ENCODE results near the gene GPD1L. TPM values are rescaled to one million over a fixed set of nuclear protein-coding genes. Genes with fewer than 3 reads are reported as not detected.
"Not testable (repeated sequence)": the region's sequence is repeated elsewhere in the genome, so short reads cannot be mapped to it uniquely, and the experiment has no call there.

Gene GPD1L
- polyA plus RNA-seq (2013, experiment 1 of 2) = 1.7 TPM
- 1.8 TPM for polyA plus RNA-seq (2013, experiment 2 of 2)

- peak; percentile 89 for DNase-seq (ENCODE audit: low spot score)
- peak within 1 kb of the TSS; percentile 0 for H2BK5ac ChIP-seq (ENCODE audit: low read length)
- H4K91ac ChIP-seq (ENCODE audit: low read depth, low read length, poor library complexity) = no peak within 1 kb of the TSS
- peak within 1 kb of the TSS; percentile 75 for H2BK120ac ChIP-seq (ENCODE audit: low read depth, low read length)
- peak within 1 kb of the TSS; percentile 94 for H3K4me2 ChIP-seq (ENCODE audit: insufficient read depth, low read length, poor library complexity, severe bottlenecking)
- H2AFZ ChIP-seq (ENCODE audit: low read length) = peak within 1 kb of the TSS; percentile 99
- peak within 1 kb of the TSS; percentile 90 for H3K9ac ChIP-seq (ENCODE audit: low read depth, low read length, poor library complexity)
- H3K23ac ChIP-seq (ENCODE audit: low read depth, low read length, poor library complexity) = peak within 1 kb of the TSS; percentile 82
- peaks cover 3 to 7% of the 10 kb centered on the region in 2 donors for H3K9me3 ChIP-seq (replicated peaks in 1 of 2; ENCODE audit: control insufficient read depth in 2 of 2, insufficient read depth in 1 of 2, low read depth in 1 of 2, low read length in 2 of 2)
- peaks cover 3% of the 10 kb centered on the region in 2 donors for H3K4me1 ChIP-seq (ENCODE audit: control insufficient read depth in 2 of 2, insufficient read depth in 1 of 2, low read depth in 1 of 2, low read length in 2 of 2)
- peak within 1 kb of the TSS; percentile 47 for H2AK5ac ChIP-seq (ENCODE audit: low read depth, low read length)
- no CpG with 5 or more reads among the region's 78 CpGs for WGBS, 2 donors (ENCODE audit: extremely low coverage in 2 of 2, insufficient read length in 2 of 2, insufficient replicate concordance in 1 of 2)
- H3K18ac ChIP-seq (ENCODE audit: low read length) = peak within 1 kb of the TSS; percentile 94
- no peak within 1 kb of the TSS for H3K4ac ChIP-seq (ENCODE audit: low read length)
- H2BK12ac ChIP-seq (ENCODE audit: low read length) = peak within 1 kb of the TSS; percentile 97
- H3K27ac ChIP-seq (replicated peaks; ENCODE audit: low read length) = no peak within 1 kb of the TSS
- peak within 1 kb of the TSS; percentile 97 for H4K8ac ChIP-seq (ENCODE audit: low read depth, low read length)
- no peaks in the 10 kb centered on the region for H3K36me3 ChIP-seq (replicated peaks in 1 of 2; ENCODE audit: control insufficient read depth in 2 of 2, insufficient read depth in 2 of 2, low read length in 2 of 2)
- H3K14ac ChIP-seq (ENCODE audit: low read length) = peak within 1 kb of the TSS; percentile 58
- no peak within 1 kb of the TSS for H2BK15ac ChIP-seq (ENCODE audit: low read length)
- H3K79me1 ChIP-seq (ENCODE audit: low read depth, low read length) = no peaks in the 10 kb centered on the region
- H3K27me3 ChIP-seq (ENCODE audit: control insufficient read depth in 3 of 3, insufficient read depth in 3 of 3, low read depth in 1 of 3, low read length in 3 of 3) = peaks cover 0 to 29% (median 15%) of the 10 kb centered on the region in 3 experiments
- peak within 1 kb of the TSS; percentile 61 to 91 for H3K4me3 ChIP-seq (ENCODE audit: low read length in 2 of 2)
These were observed at the start of gene GPD1L for GRCh38 chr3:32106132-32106928. TSS of gene GPD1L (plus strand) at chr3:32106620. CDS start at chr3:32106712, 92 bp downstream.

GRCh38 chr3:32058465-32058864 is 48.0 kb upstream of the GPD1L start:
- not testable (repeated sequence) for H3K4me2 ChIP-seq (ENCODE audit: insufficient read depth, low read length, poor library complexity, severe bottlenecking); H2AFZ ChIP-seq (ENCODE audit: low read length); H2BK120ac ChIP-seq (ENCODE audit: low read depth, low read length); H4K8ac ChIP-seq (ENCODE audit: low read depth, low read length); H3K4ac ChIP-seq (ENCODE audit: low read length); H2BK12ac ChIP-seq (ENCODE audit: low read length); H3K4me1 ChIP-seq (ENCODE audit: control insufficient read depth in 2 of 2, insufficient read depth in 1 of 2, low read depth in 1 of 2, low read length in 2 of 2); H4K91ac ChIP-seq (ENCODE audit: low read depth, low read length, poor library complexity); H3K4me3 ChIP-seq (ENCODE audit: low read length in 2 of 2); H3K79me1 ChIP-seq (ENCODE audit: low read depth, low read length); H3K23ac ChIP-seq (ENCODE audit: low read depth, low read length, poor library complexity); H3K27me3 ChIP-seq (ENCODE audit: control insufficient read depth in 3 of 3, insufficient read depth in 3 of 3, low read depth in 1 of 3, low read length in 3 of 3); DNase-seq (ENCODE audit: low spot score); H2BK5ac ChIP-seq (ENCODE audit: low read length); H3K18ac ChIP-seq (ENCODE audit: low read length); H3K9me3 ChIP-seq (replicated peaks in 1 of 2; ENCODE audit: control insufficient read depth in 2 of 2, insufficient read depth in 1 of 2, low read depth in 1 of 2, low read length in 2 of 2); H3K14ac ChIP-seq (ENCODE audit: low read length); H3K27ac ChIP-seq (replicated peaks; ENCODE audit: low read length); H3K9ac ChIP-seq (ENCODE audit: low read depth, low read length, poor library complexity); H3K36me3 ChIP-seq (replicated peaks in 1 of 2; ENCODE audit: control insufficient read depth in 2 of 2, insufficient read depth in 2 of 2, low read length in 2 of 2); H2BK15ac ChIP-seq (ENCODE audit: low read length); H2AK5ac ChIP-seq (ENCODE audit: low read depth, low read length)
- no CpG with 5 or more reads among the region's 4 CpGs for WGBS, 2 donors (ENCODE audit: extremely low coverage in 2 of 2, insufficient read length in 2 of 2, insufficient replicate concordance in 1 of 2)

DNA sequence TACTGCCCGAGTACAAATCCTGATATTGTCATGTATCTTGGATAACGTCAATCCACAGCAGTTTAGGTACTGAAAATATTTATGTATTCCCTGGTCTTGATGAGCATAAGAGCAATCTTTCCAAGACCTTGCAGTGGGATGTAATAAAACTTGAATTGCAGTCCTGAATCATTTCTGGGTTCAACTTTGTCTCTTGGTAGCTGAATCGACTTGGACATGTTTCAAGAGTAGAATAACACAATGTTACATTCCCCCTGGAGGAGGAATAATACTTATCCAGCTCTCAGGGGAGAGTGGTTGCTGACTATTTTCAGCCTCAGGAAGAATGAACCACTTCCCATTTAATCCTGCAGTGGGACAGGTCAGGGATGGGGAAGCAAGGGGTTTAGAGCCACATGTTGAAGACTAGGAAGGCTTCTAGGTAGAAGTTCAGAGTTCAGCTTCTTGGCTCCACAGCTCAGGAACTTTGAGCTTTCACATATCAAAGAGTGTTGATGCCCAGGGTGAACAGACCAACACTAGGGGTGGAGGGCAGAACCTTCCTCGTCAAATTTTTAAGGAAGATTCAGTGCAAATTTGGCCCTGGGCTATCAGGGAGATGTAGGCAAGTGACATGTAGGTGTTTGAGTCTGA is 43.4 kb upstream of the GPD1L start:
- Histone ChIP-seq H2BK15ac (ENCODE audit: low read length) (no peak overlapping the region), H3K27ac (replicated peaks; ENCODE audit: low read length) (no peak overlapping the region), H3K79me1 (ENCODE audit: low read depth, low read length) (no peaks in the 10 kb centered on the region), H2AK5ac (ENCODE audit: low read depth, low read length) (no peak overlapping the region), H3K23ac (ENCODE audit: low read depth, low read length, poor library complexity) (no peak overlapping the region), H3K9me3 (replicated peaks in 1 of 2; ENCODE audit: control insufficient read depth in 2 of 2, insufficient read depth in 1 of 2, low read depth in 1 of 2, low read length in 2 of 2) (no peaks in the 10 kb centered on the region), H3K27me3 (ENCODE audit: control insufficient read depth in 3 of 3, insufficient read depth in 3 of 3, low read depth in 1 of 3, low read length in 3 of 3) (no peaks in the 10 kb centered on the region), H4K91ac (ENCODE audit: low read depth, low read length, poor library complexity) (no peak overlapping the region), H2BK5ac (ENCODE audit: low read length) (no peak overlapping the region), H3K14ac (ENCODE audit: low read length) (no peak overlapping the region), H3K4me3 (ENCODE audit: low read length in 2 of 2) (no peak overlapping the region), H2AFZ (ENCODE audit: low read length) (no peak overlapping the region), H3K4ac (ENCODE audit: low read length) (no peak overlapping the region), H3K18ac (ENCODE audit: low read length) (no peak overlapping the region), H3K36me3 (replicated peaks in 1 of 2; ENCODE audit: control insufficient read depth in 2 of 2, insufficient read depth in 2 of 2, low read length in 2 of 2) (no peaks in the 10 kb centered on the region), H4K8ac (ENCODE audit: low read depth, low read length) (no peak overlapping the region), H2BK120ac (ENCODE audit: low read depth, low read length) (no peak overlapping the region), H3K4me2 (ENCODE audit: insufficient read depth, low read length, poor library complexity, severe bottlenecking) (no peak overlapping the region), H2BK12ac (ENCODE audit: low read length) (no peak overlapping the region), H3K4me1 (ENCODE audit: control insufficient read depth in 2 of 2, insufficient read depth in 1 of 2, low read depth in 1 of 2, low read length in 2 of 2) (no peaks in the 10 kb centered on the region), H3K9ac (ENCODE audit: low read depth, low read length, poor library complexity) (no peak overlapping the region)
- WGBS, 2 donors (ENCODE audit: extremely low coverage in 2 of 2, insufficient read length in 2 of 2, insufficient replicate concordance in 1 of 2) = no CpG with 5 or more reads among the region's 4 CpGs
- no peak for DNase-seq (ENCODE audit: low spot score)

DNA sequence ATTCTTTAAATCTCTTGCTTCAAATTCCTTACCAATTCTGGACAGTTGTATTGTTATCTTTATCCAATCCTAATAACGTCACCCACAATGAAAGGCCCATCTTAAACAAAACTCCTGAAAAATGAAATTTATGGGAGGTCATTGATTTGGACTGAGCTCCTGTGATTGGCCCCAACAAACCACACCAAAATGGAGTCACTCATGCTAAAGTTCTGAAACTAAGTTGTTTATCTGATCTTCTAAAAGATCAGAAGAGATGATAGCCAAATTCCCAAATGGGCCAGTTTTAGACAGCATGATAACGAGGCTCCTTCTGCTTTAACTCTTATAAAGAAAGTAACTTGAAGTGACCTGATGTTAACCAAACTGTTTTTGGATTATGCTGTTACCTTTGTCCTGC is 39.7 kb upstream of the GPD1L start:
- Histone ChIP-seq H3K36me3 (replicated peaks in 1 of 2; ENCODE audit: control insufficient read depth in 2 of 2, insufficient read depth in 2 of 2, low read length in 2 of 2) (no peaks in the 10 kb centered on the region), H3K27me3 (ENCODE audit: control insufficient read depth in 3 of 3, insufficient read depth in 3 of 3, low read depth in 1 of 3, low read length in 3 of 3) (no peaks in the 10 kb centered on the region), H2BK120ac (ENCODE audit: low read depth, low read length) (no peak overlapping the region), H2BK5ac (ENCODE audit: low read length) (no peak overlapping the region), H3K14ac (ENCODE audit: low read length) (no peak overlapping the region), H3K4me3 (ENCODE audit: low read length in 2 of 2) (no peak overlapping the region), H2AK5ac (ENCODE audit: low read depth, low read length) (no peak overlapping the region), H2BK15ac (ENCODE audit: low read length) (no peak overlapping the region), H3K79me1 (ENCODE audit: low read depth, low read length) (no peaks in the 10 kb centered on the region), H4K8ac (ENCODE audit: low read depth, low read length) (no peak overlapping the region), H3K4ac (ENCODE audit: low read length) (no peak overlapping the region), H3K23ac (ENCODE audit: low read depth, low read length, poor library complexity) (no peak overlapping the region), H3K9ac (ENCODE audit: low read depth, low read length, poor library complexity) (no peak overlapping the region), H3K27ac (replicated peaks; ENCODE audit: low read length) (no peak overlapping the region), H3K4me1 (ENCODE audit: control insufficient read depth in 2 of 2, insufficient read depth in 1 of 2, low read depth in 1 of 2, low read length in 2 of 2) (no peaks in the 10 kb centered on the region), H2AFZ (ENCODE audit: low read length) (no peak overlapping the region), H3K4me2 (ENCODE audit: insufficient read depth, low read length, poor library complexity, severe bottlenecking) (no peak overlapping the region), H2BK12ac (ENCODE audit: low read length) (no peak overlapping the region), H3K9me3 (replicated peaks in 1 of 2; ENCODE audit: control insufficient read depth in 2 of 2, insufficient read depth in 1 of 2, low read depth in 1 of 2, low read length in 2 of 2) (no peaks in the 10 kb centered on the region), H4K91ac (ENCODE audit: low read depth, low read length, poor library complexity) (no peak overlapping the region), H3K18ac (ENCODE audit: low read length) (no peak overlapping the region)
- no CpG with 5 or more reads among the region's 2 CpGs for WGBS, 2 donors (ENCODE audit: extremely low coverage in 2 of 2, insufficient read length in 2 of 2, insufficient replicate concordance in 1 of 2)
- no peak for DNase-seq (ENCODE audit: low spot score)
